Measurements from ENCODE around the gene HIGD1B. TPM values are rescaled to one million over a fixed set of nuclear protein-coding genes. Genes with fewer than 3 reads are reported as not detected.

HIGD1B gene
- total and polyA plus RNA-seq, 2 of the 4 experiments (the other 2 are of a cell fraction) = not detected

- TF ChIP-seq, protein P1, sequence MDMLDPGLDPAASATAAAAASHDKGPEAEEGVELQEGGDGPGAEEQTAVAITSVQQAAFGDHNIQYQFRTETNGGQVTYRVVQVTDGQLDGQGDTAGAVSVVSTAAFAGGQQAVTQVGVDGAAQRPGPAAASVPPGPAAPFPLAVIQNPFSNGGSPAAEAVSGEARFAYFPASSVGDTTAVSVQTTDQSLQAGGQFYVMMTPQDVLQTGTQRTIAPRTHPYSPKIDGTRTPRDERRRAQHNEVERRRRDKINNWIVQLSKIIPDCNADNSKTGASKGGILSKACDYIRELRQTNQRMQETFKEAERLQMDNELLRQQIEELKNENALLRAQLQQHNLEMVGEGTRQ (IDR thresholded peaks at IDR 0.05; ENCODE audit: low read depth, low read length) = no peak
- peak; percentile 24; the same call in 1 of the 2 replicates for TF ChIP-seq MXI1 (IDR thresholded peaks at IDR 0.05; ENCODE audit: borderline replicate concordance, low read depth, low read length)
- no peak for TF ChIP-seq CHD1 (IDR thresholded peaks at IDR 0.05; ENCODE audit: low read depth, low read length)
These were observed 17.9 kb upstream of the HIGD1B start, which contains the start of gene GJC1 (continued) for GRCh38 chr17:44829523-44830358.

Data from IMR-90 (cell line).